Uterus (tissue), 4 donors: ENCODE data around the gene PURA. TPM values are rescaled to one million over a fixed set of nuclear protein-coding genes. Genes with fewer than 3 reads are reported as not detected.

Experiments used
- DNase-seq, 2 donors: peaks; one replicate each; pipeline ENCODE4 v3.0.0-alpha.2; 2019 to 2020
- H3K27ac ChIP-seq, 2 donors: fragments of 200-600 bp; sonication (generic); 1 replicate in 1 of 2; 2 replicates in 1 of 2; pipeline ENCODE4 v1.5.1; 2016 to 2018
- H3K27me3 ChIP-seq, 2 donors: fragments of 200-600 bp; sonication (generic); one replicate each; pipeline ENCODE4 v1.5.1; 2018 to 2019; ENCODE audit warnings: control low read depth in 1 of 2
- H3K36me3 ChIP-seq, 2 donors: fragments of 200-600 bp; sonication (generic); one replicate each; pipeline ENCODE4 v1.5.1; 2019; ENCODE audit warnings: control low read depth in 1 of 2
- H3K4me1 ChIP-seq, 2 donors: fragments of 200-600 bp; sonication (generic); one replicate each; pipeline ENCODE4 v1.5.1; 2018 to 2019; ENCODE audit warnings: control low read depth in 1 of 2
- H3K4me3 ChIP-seq, 2 donors: fragments of 200-600 bp; sonication (generic); 1 replicate in 1 of 2; 2 replicates in 1 of 2; pipeline ENCODE4 v1.5.1; 2018 to 2019; ENCODE audit warnings: mild to moderate bottlenecking in 1 of 2
- H3K9me3 ChIP-seq, 2 donors: fragments of 200-600 bp; sonication (generic); one replicate each; pipeline ENCODE4 v1.5.1; 2019; ENCODE audit warnings: control low read depth in 1 of 2
- CTCF ChIP-seq, 4 experiments: fragments of 200-600 bp in 2 of 4; fragments of 450-650 bp in 2 of 4; sonication (generic) in 2 of 4; IDR thresholded peaks; one replicate each; pipeline ENCODE4 v1.5.1; 2016 to 2019; ENCODE audit warnings: antibody characterized with exemption in 4 of 4, mild to moderate bottlenecking in 2 of 4, moderate library complexity in 1 of 4
- POLR2A ChIP-seq, 2 donors: fragments of 450-650 bp; IDR thresholded peaks; one replicate each; pipeline ENCODE4 v1.6.1; 2016; ENCODE audit warnings: antibody characterized with exemption in 2 of 2, mild to moderate bottlenecking in 1 of 2, moderate library complexity in 1 of 2
- intact Hi-C: fragments of 100-400 bp; cut with DNase I; formaldehyde crosslinking; loops from one replicate; pipeline ENCODE4 v1.15.1; 2023; ENCODE audit warnings: low total_unique reads
- total RNA-seq, 4 donors: library from RNA; depleted of rRNA in 3 of 4; stranded (reverse); fragments of >200 nt in 3 of 4; gene quantifications; one replicate each; pipeline versions ENCODE4 v1.1.0 to v1.2.4, GENCODE V29; 2014 to 2023
- donor health status: DM: yes; HTN: yes; CAD: no.

PURA gene
- total RNA-seq, 4 donors from 2014 or later, result 16.1 to 48.9 (median 22.2) TPM

GRCh38 chr5:140076788-140077187 is 37.1 kb upstream of the PURA start:
- Histone ChIP-seq H3K9me3 (no peaks in the 10 kb centered on the region), H3K4me3 (no peak overlapping the region), H3K27me3 (no peaks in the 10 kb centered on the region), H3K36me3 (no peaks in the 10 kb centered on the region), H3K4me1 (no peaks in the 10 kb centered on the region), H3K27ac (no peak overlapping the region)
- no peak for DNase-seq
- TF ChIP-seq CTCF (IDR thresholded peaks at IDR 0.05) (no peak), POLR2A (IDR thresholded peaks at IDR 0.05) (no peak)
- intact Hi-C loops, result no loop called here

DNA sequence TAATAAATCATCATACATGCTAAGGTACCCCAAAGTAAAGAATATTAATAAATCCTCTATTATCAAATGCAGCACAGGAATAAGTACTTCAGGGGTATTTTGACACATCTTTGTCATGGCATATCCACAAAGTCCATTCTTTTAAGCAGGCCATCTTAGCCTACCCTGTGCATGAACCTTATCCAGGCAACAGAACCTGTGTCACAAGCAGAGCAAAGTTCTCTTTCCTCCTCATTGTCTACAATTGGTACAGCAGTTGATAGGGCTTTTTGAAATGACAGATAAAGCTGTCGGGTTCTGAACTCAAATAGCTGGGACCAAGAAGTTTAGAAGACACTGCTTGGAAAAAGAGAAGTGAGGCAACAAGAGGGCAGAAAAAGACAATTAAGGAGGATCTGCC is 30.8 kb upstream of the PURA start:
- Histone ChIP-seq H3K9me3 (no peaks in the 10 kb centered on the region), H3K36me3 (no peaks in the 10 kb centered on the region), H3K27ac (no peak overlapping the region), H3K27me3 (no peaks in the 10 kb centered on the region), H3K4me3 (no peak overlapping the region), H3K4me1 (no peaks in the 10 kb centered on the region)
- intact Hi-C loops, result no loop called here
- DNase-seq, result no peak
- no peak for TF ChIP-seq POLR2A (IDR thresholded peaks at IDR 0.05)
- TF ChIP-seq CTCF (IDR thresholded peaks at IDR 0.05), result no peak

GRCh38 chr5:140083650-140084049 is 30.3 kb upstream of the PURA start:
- no peaks in the 10 kb centered on the region for H3K9me3 ChIP-seq
- H3K4me1 ChIP-seq, result no peaks in the 10 kb centered on the region
- no peaks in the 10 kb centered on the region for H3K27me3 ChIP-seq
- TF ChIP-seq POLR2A (IDR thresholded peaks at IDR 0.05), result no peak
- TF ChIP-seq CTCF (IDR thresholded peaks at IDR 0.05), result no peak
- H3K36me3 ChIP-seq, result no peaks in the 10 kb centered on the region
- H3K4me3 ChIP-seq, result no peak overlapping the region
- intact Hi-C loops, result no loop called here
- no peak for DNase-seq
- no peak overlapping the region for H3K27ac ChIP-seq

DNA sequence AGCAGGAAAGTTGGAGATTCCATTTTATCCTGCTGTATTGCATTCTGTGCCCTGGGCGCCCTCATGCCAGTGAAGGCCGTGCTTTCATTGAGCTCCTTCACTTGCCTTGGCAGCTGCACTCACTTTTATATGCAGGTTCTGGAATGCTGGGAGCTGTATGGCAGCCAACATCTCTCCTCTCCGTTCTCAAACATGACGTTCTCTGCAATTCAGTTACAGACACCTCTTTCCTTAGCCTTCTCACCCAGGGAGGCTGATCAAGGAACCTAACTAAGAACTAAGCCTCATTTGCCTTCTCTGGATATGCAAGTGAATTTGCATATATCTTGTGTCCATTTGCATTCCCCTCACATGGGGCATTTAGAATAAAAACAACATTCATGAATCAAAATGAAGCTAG is 29.4 kb upstream of the PURA start:
- no peak for TF ChIP-seq POLR2A (IDR thresholded peaks at IDR 0.05)
- no peak for TF ChIP-seq CTCF (IDR thresholded peaks at IDR 0.05)
- no peaks in the 10 kb centered on the region for H3K9me3 ChIP-seq
- no peaks in the 10 kb centered on the region for H3K36me3 ChIP-seq
- no peak overlapping the region for H3K27ac ChIP-seq
- no peaks in the 10 kb centered on the region for H3K4me1 ChIP-seq
- H3K4me3 ChIP-seq, result no peak overlapping the region
- DNase-seq, result no peak
- intact Hi-C loops, result no loop called here
- H3K27me3 ChIP-seq, result no peaks in the 10 kb centered on the region

GRCh38 chr5:140090251-140090650 is 23.7 kb upstream of the PURA start:
- intact Hi-C loops, result no loop called here
- Histone ChIP-seq H3K36me3 (no peaks in the 10 kb centered on the region), H3K4me3 (no peak overlapping the region), H3K27ac (no peak overlapping the region), H3K27me3 (no peaks in the 10 kb centered on the region), H3K4me1 (no peaks in the 10 kb centered on the region), H3K9me3 (peaks cover 0 to 8% of the 10 kb centered on the region in 2 donors)
- no peak for DNase-seq
- TF ChIP-seq CTCF (IDR thresholded peaks at IDR 0.05), result no peak
- no peak for TF ChIP-seq POLR2A (IDR thresholded peaks at IDR 0.05)
